Mononuclear cell (primary cell): ENCODE measurements around the gene CPNE5. TPM values are rescaled to one million over a fixed set of nuclear protein-coding genes. Genes with fewer than 3 reads are reported as not detected.

Experiments
- H3K27me3 ChIP-seq: 2 replicates; pipeline ENCODE4 v1.6.0; 2011; ENCODE audit warnings: low read length, control low read depth; ENCODE audit not compliant: insufficient read depth
- H3K4me1 ChIP-seq: 2 replicates; pipeline ENCODE4 v1.5.1; 2011; ENCODE audit warnings: mild to moderate bottlenecking, low read length, control low read depth; ENCODE audit not compliant: insufficient read depth
- H3K4me3 ChIP-seq: 2 replicates; pipeline ENCODE4 v1.5.1; 2011; ENCODE audit warnings: mild to moderate bottlenecking, low read length, moderate library complexity
- H3K9me3 ChIP-seq: 2 replicates; pipeline ENCODE4 v1.5.1; 2011; ENCODE audit warnings: low read depth, mild to moderate bottlenecking, control low read depth, low read length
- total RNA-seq: library from RNA; depleted of rRNA; stranded (reverse); fragments of >200 nt; gene quantifications from one replicate; pipeline ENCODE4 v1.2.3, GENCODE V29; 2012

The CPNE5 gene
- total RNA-seq, 1 donor, result 6.9 TPM

GRCh38 chr6:36783603-36784375 lies 55.5 kb downstream of the CPNE5 start:
- Histone ChIP-seq H3K9me3 (no peaks in the 10 kb centered on the region), H3K4me3 (no peak overlapping the region), H3K4me1 (peaks cover 21% of the 10 kb centered on the region), H3K27me3 (no peaks in the 10 kb centered on the region)

- no peaks in the 10 kb centered on the region for H3K9me3 ChIP-seq
- H3K4me3 ChIP-seq, result no peak overlapping the region
- H3K27me3 ChIP-seq, result no peaks in the 10 kb centered on the region
- peaks cover 27% of the 10 kb centered on the region for H3K4me1 ChIP-seq
Observed at GRCh38 chr6:36781669-36782068, 57.6 kb downstream of the CPNE5 start.

- Histone ChIP-seq H3K4me1 (peaks cover 27% of the 10 kb centered on the region), H3K4me3 (no peak overlapping the region), H3K9me3 (no peaks in the 10 kb centered on the region), H3K27me3 (no peaks in the 10 kb centered on the region)
Observed at GRCh38 chr6:36780442-36781177, 58.6 kb downstream of the CPNE5 start.

GRCh38 chr6:36779227-36779626 lies 60.0 kb downstream of the CPNE5 start:
- H3K4me3 ChIP-seq, result no peak overlapping the region
- H3K27me3 ChIP-seq, result no peaks in the 10 kb centered on the region
- no peaks in the 10 kb centered on the region for H3K9me3 ChIP-seq
- peaks cover 27% of the 10 kb centered on the region for H3K4me1 ChIP-seq

- no peaks in the 10 kb centered on the region for H3K9me3 ChIP-seq
Observed at GRCh38 chr6:36777801-36778200, 61.4 kb downstream of the CPNE5 start.

GRCh38 chr6:36776167-36776566 lies 63.1 kb downstream of the CPNE5 start:
- Histone ChIP-seq H3K4me3 (no peak overlapping the region), H3K9me3 (no peaks in the 10 kb centered on the region), H3K4me1 (peaks cover 18% of the 10 kb centered on the region), H3K27me3 (no peaks in the 10 kb centered on the region)

More at GRCh38 chr6:36777801-36778200, 61.4 kb downstream of the CPNE5 start:
- Histone ChIP-seq H3K27me3 (no peaks in the 10 kb centered on the region), H3K4me3 (no peak overlapping the region), H3K4me1 (peaks cover 27% of the 10 kb centered on the region)

- H3K4me1 ChIP-seq, result peaks cover 24% of the 10 kb centered on the region
- no peak overlapping the region for H3K4me3 ChIP-seq
- no peaks in the 10 kb centered on the region for H3K9me3 ChIP-seq
Observed at GRCh38 chr6:36774331-36774730, 64.9 kb downstream of the CPNE5 start.

GRCh38 chr6:36772397-36772796 lies 66.8 kb downstream of the CPNE5 start:
- peaks cover 31% of the 10 kb centered on the region for H3K4me1 ChIP-seq
- no peak overlapping the region for H3K4me3 ChIP-seq
- H3K9me3 ChIP-seq, result no peaks in the 10 kb centered on the region
- no peaks in the 10 kb centered on the region for H3K27me3 ChIP-seq

More at GRCh38 chr6:36774331-36774730, 64.9 kb downstream of the CPNE5 start:
- no peaks in the 10 kb centered on the region for H3K27me3 ChIP-seq

- H3K4me1 ChIP-seq, result peaks cover 37% of the 10 kb centered on the region
- no peaks in the 10 kb centered on the region for H3K9me3 ChIP-seq
- no peaks in the 10 kb centered on the region for H3K27me3 ChIP-seq
- H3K4me3 ChIP-seq, result no peak overlapping the region
Observed at GRCh38 chr6:36771145-36771544, 68.1 kb downstream of the CPNE5 start.

GRCh38 chr6:36769676-36770499 lies 69.4 kb downstream of the CPNE5 start:
- Histone ChIP-seq H3K4me1 (peaks cover 42% of the 10 kb centered on the region), H3K9me3 (no peaks in the 10 kb centered on the region), H3K27me3 (no peaks in the 10 kb centered on the region), H3K4me3 (no peak overlapping the region)

GRCh38 chr6:36769183-36769675 lies 70.0 kb downstream of the CPNE5 start:
- H3K4me3 ChIP-seq, result no peak overlapping the region
- peaks cover 42% of the 10 kb centered on the region for H3K4me1 ChIP-seq
- H3K9me3 ChIP-seq, result no peaks in the 10 kb centered on the region
- no peaks in the 10 kb centered on the region for H3K27me3 ChIP-seq

- Histone ChIP-seq H3K4me1 (peaks cover 42% of the 10 kb centered on the region), H3K9me3 (no peaks in the 10 kb centered on the region), H3K27me3 (no peaks in the 10 kb centered on the region), H3K4me3 (no peak overlapping the region)
Observed at GRCh38 chr6:36766399-36766945, 72.8 kb downstream of the CPNE5 start.

GRCh38 chr6:36765594-36766398 lies 73.4 kb downstream of the CPNE5 start:
- H3K4me3 ChIP-seq, result no peak overlapping the region

GRCh38 chr6:36765190-36765589 lies 74.1 kb downstream of the CPNE5 start:
- no peaks in the 10 kb centered on the region for H3K27me3 ChIP-seq
- no peak overlapping the region for H3K4me3 ChIP-seq
- H3K4me1 ChIP-seq, result peaks cover 32% of the 10 kb centered on the region
- H3K9me3 ChIP-seq, result no peaks in the 10 kb centered on the region

More at GRCh38 chr6:36765594-36766398, 73.4 kb downstream of the CPNE5 start:
- Histone ChIP-seq H3K4me1 (peaks cover 38% of the 10 kb centered on the region), H3K9me3 (no peaks in the 10 kb centered on the region), H3K27me3 (no peaks in the 10 kb centered on the region)
